ENCODE measurements around the gene KLHL17. TPM values are rescaled to one million over a fixed set of nuclear protein-coding genes. Genes with fewer than 3 reads are reported as not detected.

Gene KLHL17
- total and polyA plus RNA-seq, 11 donors = 1.6 to 6.8 (median 4.7) TPM

DNA sequence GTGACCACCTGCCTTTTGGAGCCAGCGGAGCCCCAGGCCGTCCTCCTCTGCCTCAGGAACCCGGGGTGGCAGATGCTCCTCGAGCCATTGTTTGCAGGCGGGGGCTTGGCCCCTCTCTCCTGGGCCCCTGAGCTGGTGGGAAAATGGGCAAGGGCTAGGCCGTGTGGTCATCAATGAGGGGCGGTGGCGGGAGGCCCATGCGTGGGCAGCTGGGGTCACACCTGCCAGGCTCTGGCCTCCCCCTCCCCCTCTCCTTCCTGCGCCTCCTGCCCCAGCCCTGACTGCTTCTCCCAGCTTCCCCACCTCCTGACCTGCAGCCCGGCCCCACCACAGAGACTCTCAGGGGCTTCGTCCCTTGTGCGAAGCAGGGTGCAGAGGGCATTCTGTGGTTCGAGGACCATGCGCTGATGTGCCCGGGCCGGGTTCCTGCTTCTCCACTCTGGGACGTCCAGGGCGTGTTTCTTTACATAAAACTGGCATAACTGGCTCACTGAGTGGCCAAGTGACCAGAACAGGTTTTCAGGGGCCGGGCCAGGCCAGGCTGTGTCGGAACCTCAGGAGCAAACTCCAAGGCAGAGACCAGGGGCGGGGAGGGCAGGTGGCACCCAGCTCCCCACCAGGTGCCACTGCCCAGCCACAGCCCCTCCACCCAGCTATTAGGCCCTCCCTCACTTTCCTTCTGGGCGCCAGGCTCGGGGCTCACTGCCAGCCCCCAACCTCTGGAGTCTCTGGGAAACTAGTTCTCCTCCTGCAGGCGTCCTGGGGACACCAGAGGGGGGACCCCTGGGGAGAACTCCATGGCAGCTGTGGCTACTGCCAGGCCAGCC lies 27.4 kb upstream of the KLHL17 start:
- DNase-seq (no peak), ATAC-seq (no peak)
- no peak for TF ChIP-seq POLR2A (IDR thresholded peaks at IDR 0.05)
- TF ChIP-seq, protein P1, sequence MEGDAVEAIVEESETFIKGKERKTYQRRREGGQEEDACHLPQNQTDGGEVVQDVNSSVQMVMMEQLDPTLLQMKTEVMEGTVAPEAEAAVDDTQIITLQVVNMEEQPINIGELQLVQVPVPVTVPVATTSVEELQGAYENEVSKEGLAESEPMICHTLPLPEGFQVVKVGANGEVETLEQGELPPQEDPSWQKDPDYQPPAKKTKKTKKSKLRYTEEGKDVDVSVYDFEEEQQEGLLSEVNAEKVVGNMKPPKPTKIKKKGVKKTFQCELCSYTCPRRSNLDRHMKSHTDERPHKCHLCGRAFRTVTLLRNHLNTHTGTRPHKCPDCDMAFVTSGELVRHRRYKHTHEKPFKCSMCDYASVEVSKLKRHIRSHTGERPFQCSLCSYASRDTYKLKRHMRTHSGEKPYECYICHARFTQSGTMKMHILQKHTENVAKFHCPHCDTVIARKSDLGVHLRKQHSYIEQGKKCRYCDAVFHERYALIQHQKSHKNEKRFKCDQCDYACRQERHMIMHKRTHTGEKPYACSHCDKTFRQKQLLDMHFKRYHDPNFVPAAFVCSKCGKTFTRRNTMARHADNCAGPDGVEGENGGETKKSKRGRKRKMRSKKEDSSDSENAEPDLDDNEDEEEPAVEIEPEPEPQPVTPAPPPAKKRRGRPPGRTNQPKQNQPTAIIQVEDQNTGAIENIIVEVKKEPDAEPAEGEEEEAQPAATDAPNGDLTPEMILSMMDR (IDR thresholded peaks at IDR 0.05) = no peak
- H3K27ac ChIP-seq = no peak overlapping the region
- H3K27me3 ChIP-seq = peaks cover 0 to 71% (median 36%) of the 10 kb centered on the region in 9 donors
- no peaks in the 10 kb centered on the region for H3K36me3 ChIP-seq
- intact Hi-C loops (cut with DNase I) = no loop called here
- H3K4me3 ChIP-seq = no peak overlapping the region
- H3K4me1 ChIP-seq = peaks cover 0 to 17% (median 10%) of the 10 kb centered on the region in 12 donors
- H3K9me3 ChIP-seq = no peaks in the 10 kb centered on the region
- WGBS, 4 donors = 72 to 77% (median 75%) methylated on average over 24 to 25 of the region's 25 CpGs

DNA sequence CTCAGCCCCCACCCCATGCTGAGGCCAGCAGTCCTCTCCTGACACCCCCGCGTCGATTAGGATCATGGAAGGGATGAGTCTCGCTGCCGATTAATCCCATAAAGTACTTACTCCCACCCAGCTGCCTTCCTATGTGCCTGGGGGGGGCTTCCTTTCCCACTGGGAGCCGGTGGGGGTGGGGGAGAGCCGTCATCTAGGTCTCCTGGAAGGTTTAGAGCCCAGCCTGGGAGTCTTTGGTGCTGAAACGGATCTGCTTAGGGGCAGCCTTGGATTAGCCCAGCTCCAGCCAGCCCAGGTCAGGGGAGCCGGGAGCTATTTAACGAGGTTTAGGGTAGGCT lies 26.8 kb upstream of the KLHL17 start:
- 20 to 33% (median 22%) methylated on average over 3 to 10 of the region's 10 CpGs for WGBS, 4 donors
- intact Hi-C loops (cut with DNase I) = no loop called here
- TF ChIP-seq, protein P1 (IDR thresholded peaks at IDR 0.05) = no peak
- no peak for TF ChIP-seq POLR2A (IDR thresholded peaks at IDR 0.05)
- ATAC-seq (no peak), DNase-seq (no peak)
- Histone ChIP-seq H3K36me3 (no peaks in the 10 kb centered on the region), H3K9me3 (no peaks in the 10 kb centered on the region), H3K27ac (no peak overlapping the region), H3K4me3 (no peak overlapping the region), H3K27me3 (peaks cover 0 to 75% (median 35%) of the 10 kb centered on the region in 9 donors), H3K4me1 (peaks cover 0 to 17% (median 10%) of the 10 kb centered on the region in 12 donors)

DNA sequence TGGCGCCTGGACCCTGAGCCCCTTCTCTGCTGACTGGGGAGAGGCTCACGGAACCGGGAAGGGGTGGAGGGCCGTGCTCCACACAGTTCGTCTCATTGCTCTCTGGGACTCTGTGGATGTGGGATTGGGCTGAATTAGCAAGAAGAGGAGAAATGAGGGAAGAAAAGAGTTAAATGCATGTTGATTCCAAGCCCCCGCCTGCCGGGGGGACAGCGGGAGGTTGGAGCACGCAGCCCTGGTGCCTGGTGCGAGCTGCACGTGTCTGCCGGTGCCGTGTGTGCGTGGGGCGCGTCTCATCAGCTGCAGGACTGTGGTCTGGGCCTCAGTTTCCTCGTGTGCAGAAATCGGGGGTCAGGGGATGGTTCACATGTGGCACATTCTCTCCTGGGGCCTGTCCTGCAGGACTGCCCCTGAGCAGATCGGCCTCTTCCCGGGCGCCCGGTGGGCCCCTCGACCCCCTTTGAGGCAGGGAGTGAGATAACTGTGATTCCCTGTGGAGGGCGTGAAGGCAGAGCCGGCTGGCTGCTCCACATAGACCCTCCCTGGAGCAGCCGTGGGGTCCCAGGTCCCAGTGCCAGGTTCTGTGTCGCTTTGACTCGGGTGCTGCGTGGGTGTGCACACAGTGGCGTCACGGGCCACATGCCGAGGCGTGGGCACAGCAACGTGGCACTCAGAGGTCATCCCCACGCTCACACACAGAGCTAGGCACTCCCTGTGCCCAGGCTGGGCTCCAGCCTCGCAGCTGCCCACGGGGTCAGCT lies 25.2 kb upstream of the KLHL17 start:
- Histone ChIP-seq H3K9me3 (no peaks in the 10 kb centered on the region), H3K27me3 (peaks cover 0 to 81% (median 37%) of the 10 kb centered on the region in 9 donors), H3K27ac (no peak overlapping the region), H3K4me1 (peaks cover 0 to 26% (median 13%) of the 10 kb centered on the region in 12 donors), H3K4me3 (no peak overlapping the region), H3K36me3 (no peaks in the 10 kb centered on the region)
- ATAC-seq (no peak), DNase-seq (no peak)
- WGBS, 4 donors = 7 to 9% (median 8%) methylated on average over 26 to 37 of the region's 37 CpGs
- no peak for TF ChIP-seq POLR2A (IDR thresholded peaks at IDR 0.05)
- TF ChIP-seq, protein P1 (IDR thresholded peaks at IDR 0.05) = no peak
- intact Hi-C loops (cut with DNase I) = no loop called here

DNA sequence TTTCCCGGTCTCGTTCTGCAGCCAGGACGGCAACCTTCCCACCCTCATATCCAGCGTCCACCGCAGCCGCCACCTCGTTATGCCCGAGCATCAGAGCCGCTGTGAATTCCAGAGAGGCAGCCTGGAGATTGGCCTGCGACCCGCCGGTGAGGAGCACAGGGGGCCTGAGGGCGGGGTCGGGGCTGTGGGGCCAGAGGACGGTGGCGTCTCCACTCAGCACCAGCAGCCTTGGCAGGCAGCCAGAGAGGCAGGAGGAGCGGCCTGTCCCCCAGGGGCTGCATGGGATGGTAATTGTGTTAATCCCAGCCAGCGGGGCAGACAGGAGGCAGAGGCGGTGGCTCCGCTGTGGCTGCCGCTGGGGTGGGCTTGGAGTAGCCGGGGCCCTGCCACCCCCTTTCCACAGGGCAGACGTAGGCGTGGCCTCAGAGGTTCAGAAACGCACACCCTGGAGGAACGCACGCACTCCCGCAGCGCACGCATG lies 24.6 kb upstream of the KLHL17 start:
- Histone ChIP-seq H3K4me3 (peak overlapping the region in 1 of 12 donors; percentile 10), H3K4me1 (peaks cover 0 to 32% (median 18%) of the 10 kb centered on the region in 12 donors), H3K27ac (no peak overlapping the region), H3K36me3 (no peaks in the 10 kb centered on the region), H3K9me3 (no peaks in the 10 kb centered on the region), H3K27me3 (peaks cover 0 to 82% (median 43%) of the 10 kb centered on the region in 9 donors)
- no peak for ATAC-seq
- intact Hi-C loops (cut with DNase I) = loop anchor here in 1 of 10 donors (2.0 kb wide), 1 partner anchor 31 kb away; no protein-coding TSS in a partner anchor
- 3 to 7% (median 4%) methylated on average over 18 to 30 of the region's 30 CpGs for WGBS, 4 donors
- DNase-seq = peak in 1 of 5 donors; percentile 56
- TF ChIP-seq, protein P1 (IDR thresholded peaks at IDR 0.05) = no peak
- TF ChIP-seq POLR2A (IDR thresholded peaks at IDR 0.05) = no peak

All from heart left ventricle (tissue), 16 donors.